H7 (cell line): ENCODE data around the gene OR13J1. TPM values are rescaled to one million over a fixed set of nuclear protein-coding genes. Genes with fewer than 3 reads are reported as not detected.
"Not testable (repeated sequence)": the region's sequence is repeated elsewhere in the genome, so short reads cannot be mapped to it uniquely, and the experiment has no call there.

Source experiments
- DNase-seq: peaks from one replicate; pipeline ENCODE4 v3.0.0; 2012
- H3K27me3 ChIP-seq: 2 replicates; pipeline ENCODE4 v1.6.0; 2011; ENCODE audit warnings: mild to moderate bottlenecking, low read length; ENCODE audit not compliant: control insufficient read depth, insufficient read depth
- H3K36me3 ChIP-seq: replicated peaks from 2 replicates; pipeline ENCODE4 v1.5.1; 2011; ENCODE audit warnings: low read length; ENCODE audit not compliant: control insufficient read depth, insufficient read depth
- H3K4me3 ChIP-seq: 2 replicates; pipeline ENCODE4 v1.5.1; 2011; ENCODE audit warnings: low read depth, mild to moderate bottlenecking, control low read depth, low read length, moderate library complexity; ENCODE audit not compliant: insufficient read depth
- total RNA-seq: library from RNA; depleted of rRNA; stranded (reverse); fragments of >200 nt; shearing (Covaris generic); gene quantifications from 2 replicates; pipeline ENCODE4 v1.2.3, GENCODE V29; 2014

Gene OR13J1
- total RNA-seq, 1 experiment from 2014 or later = not detected

GRCh38 chr9:35908504-35909125 is 38.4 kb upstream of the OR13J1 start:
- H3K4me3 ChIP-seq = no peak overlapping the region

GRCh38 chr9:35907711-35908503 is 37.7 kb upstream of the OR13J1 start:
- DNase-seq = peak; percentile 85
- H3K36me3 ChIP-seq = no peaks in the 10 kb centered on the region
- H3K4me3 ChIP-seq = no peak overlapping the region
- H3K27me3 ChIP-seq = no peaks in the 10 kb centered on the region

More at GRCh38 chr9:35908504-35909125, 38.4 kb upstream of the OR13J1 start:
- Histone ChIP-seq H3K36me3 (no peaks in the 10 kb centered on the region), H3K27me3 (no peaks in the 10 kb centered on the region)
- DNase-seq = peak; percentile 36

- Histone ChIP-seq H3K36me3 (no peaks in the 10 kb centered on the region), H3K27me3 (no peaks in the 10 kb centered on the region), H3K4me3 (no peak overlapping the region)
- DNase-seq = peak; percentile 40
Observed at GRCh38 chr9:35906923-35907699, 36.9 kb upstream of the OR13J1 start.

GRCh38 chr9:35905912-35906679 is 35.9 kb upstream of the OR13J1 start, which contains the start of gene HRCT1:
HRCT1 (plus strand) TSS chr9:35906202; CDS start chr9:35906288, 86 bp downstream.
- Histone ChIP-seq H3K4me3 (no peak within 1 kb of the TSS), H3K27me3 (no peaks in the 10 kb centered on the region), H3K36me3 (no peaks in the 10 kb centered on the region)
- DNase-seq = no peak

DNA sequence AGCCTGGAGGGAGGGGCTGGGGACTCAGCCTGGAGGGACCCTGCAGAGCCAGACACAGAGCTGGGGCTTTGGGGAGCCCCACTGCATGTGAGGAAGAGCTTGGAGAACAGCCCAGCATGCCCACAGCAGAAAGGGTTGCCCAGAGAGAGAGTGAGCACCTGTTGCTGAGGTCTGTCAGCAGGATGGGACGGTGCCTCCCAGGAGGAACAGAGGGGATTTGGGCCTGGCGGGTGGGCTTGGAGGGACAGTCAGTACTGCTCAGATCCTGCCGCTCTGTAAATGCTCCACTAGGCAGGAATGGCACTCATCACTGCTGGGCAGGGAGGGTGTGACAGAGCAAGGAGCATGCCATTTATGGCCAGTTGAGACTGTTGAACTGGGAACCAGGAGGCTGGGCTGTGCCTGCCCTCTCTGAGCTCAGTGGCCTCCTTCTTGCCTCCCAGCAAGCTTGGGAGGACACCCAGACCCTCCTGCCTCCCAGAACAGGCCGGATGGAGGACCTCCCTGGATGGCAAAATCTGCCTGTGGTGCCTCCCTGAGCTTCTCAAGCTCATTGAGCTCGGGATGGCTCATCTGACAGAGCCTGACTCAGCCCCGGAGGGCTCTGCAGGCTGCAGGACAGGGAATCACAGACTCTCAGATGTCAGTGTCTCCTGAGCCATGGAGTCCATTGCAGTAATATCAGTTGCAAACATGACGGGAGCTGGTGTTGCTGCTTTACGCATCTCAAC is 35.0 kb upstream of the OR13J1 start:
- Histone ChIP-seq H3K4me3 (no peak overlapping the region), H3K36me3 (no peaks in the 10 kb centered on the region), H3K27me3 (no peaks in the 10 kb centered on the region)
- no peak for DNase-seq

- no peaks in the 10 kb centered on the region for H3K27me3 ChIP-seq
- no peak for DNase-seq
- H3K4me3 ChIP-seq = no peak overlapping the region
- H3K36me3 ChIP-seq = no peaks in the 10 kb centered on the region
Observed at GRCh38 chr9:35904338-35904737, 34.1 kb upstream of the OR13J1 start.

GRCh38 chr9:35903049-35903448 is 32.8 kb upstream of the OR13J1 start:
- peak; percentile 69 for DNase-seq
- no peaks in the 10 kb centered on the region for H3K27me3 ChIP-seq
- H3K4me3 ChIP-seq = no peak overlapping the region
- H3K36me3 ChIP-seq = no peaks in the 10 kb centered on the region

GRCh38 chr9:35899021-35899420 is 28.8 kb upstream of the OR13J1 start:
- Histone ChIP-seq H3K4me3 (no peak overlapping the region), H3K36me3 (no peaks in the 10 kb centered on the region), H3K27me3 (no peaks in the 10 kb centered on the region)
- DNase-seq = no peak

GRCh38 chr9:35898337-35898736 is 28.1 kb upstream of the OR13J1 start:
- no peak for DNase-seq
- H3K4me3 ChIP-seq = no peak overlapping the region
- no peaks in the 10 kb centered on the region for H3K36me3 ChIP-seq
- no peaks in the 10 kb centered on the region for H3K27me3 ChIP-seq

DNA sequence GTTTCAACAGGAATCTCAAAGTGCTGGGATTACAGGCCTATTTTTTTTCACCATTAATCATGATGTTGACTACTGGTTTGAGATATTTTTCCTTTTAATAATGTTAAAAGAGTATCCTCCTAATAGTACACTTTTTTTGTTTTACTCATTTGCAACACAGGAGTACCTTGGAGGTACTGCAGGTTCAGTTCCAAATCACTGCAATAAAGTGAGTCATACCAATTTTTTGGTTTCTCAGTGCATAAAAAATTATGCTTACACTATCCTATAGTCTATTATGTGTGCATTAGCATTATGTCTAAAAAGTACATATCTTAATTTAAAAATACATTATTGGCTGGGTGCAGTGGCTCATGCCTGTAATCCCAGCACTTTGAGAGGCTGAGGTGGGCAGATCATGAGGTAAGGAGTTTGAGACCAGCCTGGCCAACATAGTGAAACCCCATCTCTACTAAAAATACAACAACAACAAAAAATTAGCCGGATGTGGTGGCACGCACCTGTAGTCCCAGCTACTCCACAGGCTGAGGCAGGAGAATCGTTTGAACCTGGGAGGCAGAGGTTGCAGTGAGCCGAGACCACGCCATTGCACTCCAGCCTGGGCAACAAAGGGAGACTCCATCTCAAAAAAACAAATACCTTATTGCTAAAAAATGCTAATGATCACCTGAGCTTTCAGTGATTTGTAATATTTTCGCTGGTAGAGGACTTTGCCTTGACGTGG is 27.3 kb upstream of the OR13J1 start:
- H3K36me3 ChIP-seq, DNase-seq, H3K27me3 ChIP-seq, H3K4me3 ChIP-seq: not testable (repeated sequence)

DNA sequence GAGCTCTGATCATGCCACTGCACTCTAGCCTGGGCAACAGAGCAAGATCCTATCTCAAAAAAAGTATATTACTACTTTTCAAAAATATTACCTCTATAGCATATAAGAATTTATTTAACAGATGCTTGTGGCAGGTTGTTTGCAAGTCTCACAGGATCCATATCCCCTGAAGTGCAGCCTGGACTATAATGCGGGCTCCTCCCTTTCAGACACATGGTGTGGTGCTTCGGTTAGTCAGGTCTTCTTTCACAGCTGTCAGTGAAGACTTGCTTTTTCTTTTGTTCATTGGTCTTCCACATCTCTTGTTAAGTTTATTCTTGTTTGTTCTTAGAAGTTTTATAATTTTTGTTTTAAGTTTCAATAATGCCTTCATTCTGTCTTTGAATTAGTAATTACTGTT is 26.4 kb upstream of the OR13J1 start:
- Histone ChIP-seq H3K27me3 (no peaks in the 10 kb centered on the region), H3K36me3 (no peaks in the 10 kb centered on the region), H3K4me3 (no peak overlapping the region)
- no peak for DNase-seq

DNA sequence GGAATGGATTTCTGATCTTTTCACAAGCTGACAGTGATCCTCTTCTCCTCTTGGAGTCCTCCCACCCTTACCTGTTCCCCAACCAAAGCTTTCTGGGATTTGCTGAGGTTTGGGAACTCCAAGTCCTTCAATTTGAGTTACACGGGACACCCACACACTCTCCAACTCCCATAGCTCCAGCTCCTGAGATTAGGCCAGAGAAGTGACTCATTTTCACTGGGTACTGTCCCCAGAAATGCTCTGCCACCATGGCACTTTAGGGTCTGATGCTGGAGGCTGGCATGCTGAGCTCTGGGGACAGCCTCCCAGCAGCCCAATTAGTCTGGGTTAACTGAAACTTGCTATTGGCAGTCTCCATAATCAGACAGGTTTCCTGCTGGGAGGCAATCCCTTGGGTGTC is 21.9 kb upstream of the OR13J1 start:
- no peaks in the 10 kb centered on the region for H3K36me3 ChIP-seq
- no peak overlapping the region for H3K4me3 ChIP-seq
- H3K27me3 ChIP-seq = no peaks in the 10 kb centered on the region
- no peak for DNase-seq

- no peak for DNase-seq
- H3K4me3 ChIP-seq = no peak overlapping the region
- H3K36me3 ChIP-seq = no peaks in the 10 kb centered on the region
- no peaks in the 10 kb centered on the region for H3K27me3 ChIP-seq
Observed at GRCh38 chr9:35891646-35892045, 21.4 kb upstream of the OR13J1 start.
